ENCODE results near the gene ARRDC2.

ARRDC2 gene

GRCh38 chr19:17968362-17968761, 39.6 kb upstream of the ARRDC2 start:
- TF ChIP-seq CTCF (conservative IDR thresholded peaks at IDR 0.05; ENCODE audit: low read depth, low read length): no peak
- no peak overlapping the region for H3K4me3 ChIP-seq (ENCODE audit: low read depth, low read length)
- DNase-seq (ENCODE audit: low read depth): no peak

DNA sequence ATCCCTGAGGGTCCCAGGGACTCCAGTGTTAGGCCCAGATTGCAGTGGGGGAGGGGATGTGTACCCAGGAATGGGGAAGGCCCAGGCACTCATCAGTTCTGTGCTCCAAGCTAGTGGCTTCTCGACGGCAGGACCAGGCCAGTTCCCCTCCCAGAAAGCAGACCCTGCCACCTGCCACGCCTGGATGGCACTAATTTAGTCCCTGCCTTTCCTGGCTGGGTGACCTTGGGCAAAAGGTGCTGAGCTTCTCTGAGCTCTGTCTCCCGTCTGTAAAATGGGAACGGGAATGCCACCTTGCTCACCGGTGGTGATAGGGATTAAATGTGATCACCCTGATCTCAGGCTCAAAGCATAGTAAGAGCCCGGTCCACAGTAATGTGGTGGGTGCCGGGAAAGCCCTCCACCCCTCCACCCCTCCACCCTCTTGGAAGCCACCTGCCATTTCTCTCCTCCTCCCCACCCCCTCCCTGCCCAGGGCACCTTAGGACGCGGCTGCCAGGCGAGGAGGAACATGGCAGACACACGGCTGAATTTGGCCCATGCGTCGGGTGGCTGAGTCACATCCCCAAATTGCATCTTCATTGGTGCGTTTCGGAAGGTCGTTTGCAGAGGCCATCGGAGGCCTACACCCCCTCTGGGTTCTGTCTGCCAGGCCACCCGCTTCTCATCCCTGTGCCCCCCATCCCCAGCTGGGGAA, 38.7 kb upstream of the ARRDC2 start:
- TF ChIP-seq CTCF (conservative IDR thresholded peaks at IDR 0.05; ENCODE audit: low read depth, low read length): no peak
- no peak overlapping the region for H3K4me3 ChIP-seq (ENCODE audit: low read depth, low read length)

DNA sequence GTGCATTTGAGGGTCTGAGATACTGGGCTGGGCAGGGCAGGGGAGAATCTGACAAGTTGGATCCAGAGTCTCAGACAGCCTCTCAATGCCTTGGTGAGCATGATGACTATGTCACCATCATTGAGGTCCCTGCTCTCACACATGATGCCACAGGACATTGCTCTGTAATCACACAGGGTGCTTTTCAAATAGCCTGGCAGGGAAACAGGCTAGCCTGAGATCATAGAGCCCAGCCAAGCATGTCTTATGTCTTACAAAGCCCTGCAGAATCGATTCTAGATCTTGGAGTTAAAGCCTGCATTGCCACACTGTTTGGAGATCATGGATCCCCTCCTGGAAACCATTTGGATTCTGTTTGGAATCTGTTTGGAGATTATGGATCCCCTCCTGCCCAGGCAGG, 35.7 kb upstream of the ARRDC2 start:
- no peak overlapping the region for H3K4me3 ChIP-seq (ENCODE audit: low read depth, low read length)
- TF ChIP-seq CTCF (conservative IDR thresholded peaks at IDR 0.05; ENCODE audit: low read depth, low read length): no peak

More for the DNA sequence above, 38.7 kb upstream of the ARRDC2 start:
- DNase-seq (ENCODE audit: low read depth): no peak

GRCh38 chr19:17973759-17974158, 34.2 kb upstream of the ARRDC2 start:
- no peak for DNase-seq (ENCODE audit: low read depth)
- TF ChIP-seq CTCF (conservative IDR thresholded peaks at IDR 0.05; ENCODE audit: low read depth, low read length): no peak
- H3K4me3 ChIP-seq (ENCODE audit: low read depth, low read length): no peak overlapping the region

More for the DNA sequence above, 35.7 kb upstream of the ARRDC2 start:
- no peak for DNase-seq (ENCODE audit: low read depth)

GRCh38 chr19:17974551-17974950, 33.4 kb upstream of the ARRDC2 start:
- TF ChIP-seq CTCF (conservative IDR thresholded peaks at IDR 0.05; ENCODE audit: low read depth, low read length): no peak
- DNase-seq (ENCODE audit: low read depth): no peak
- H3K4me3 ChIP-seq (ENCODE audit: low read depth, low read length): no peak overlapping the region

GRCh38 chr19:17975032-17975431, 32.9 kb upstream of the ARRDC2 start:
- no peak for TF ChIP-seq CTCF (conservative IDR thresholded peaks at IDR 0.05; ENCODE audit: low read depth, low read length)
- H3K4me3 ChIP-seq (ENCODE audit: low read depth, low read length): no peak overlapping the region
- no peak for DNase-seq (ENCODE audit: low read depth)

- no peak for TF ChIP-seq CTCF (conservative IDR thresholded peaks at IDR 0.05; ENCODE audit: low read depth, low read length)
- no peak overlapping the region for H3K4me3 ChIP-seq (ENCODE audit: low read depth, low read length)
- no peak for DNase-seq (ENCODE audit: low read depth)
These were observed 30.9 kb upstream of the ARRDC2 start for GRCh38 chr19:17977021-17977420.
